ENCODE measurements around the gene DPP9. TPM values are rescaled to one million over a fixed set of nuclear protein-coding genes. Genes with fewer than 3 reads are reported as not detected.

Gene DPP9
- 53.8 TPM for total RNA-seq

DNA sequence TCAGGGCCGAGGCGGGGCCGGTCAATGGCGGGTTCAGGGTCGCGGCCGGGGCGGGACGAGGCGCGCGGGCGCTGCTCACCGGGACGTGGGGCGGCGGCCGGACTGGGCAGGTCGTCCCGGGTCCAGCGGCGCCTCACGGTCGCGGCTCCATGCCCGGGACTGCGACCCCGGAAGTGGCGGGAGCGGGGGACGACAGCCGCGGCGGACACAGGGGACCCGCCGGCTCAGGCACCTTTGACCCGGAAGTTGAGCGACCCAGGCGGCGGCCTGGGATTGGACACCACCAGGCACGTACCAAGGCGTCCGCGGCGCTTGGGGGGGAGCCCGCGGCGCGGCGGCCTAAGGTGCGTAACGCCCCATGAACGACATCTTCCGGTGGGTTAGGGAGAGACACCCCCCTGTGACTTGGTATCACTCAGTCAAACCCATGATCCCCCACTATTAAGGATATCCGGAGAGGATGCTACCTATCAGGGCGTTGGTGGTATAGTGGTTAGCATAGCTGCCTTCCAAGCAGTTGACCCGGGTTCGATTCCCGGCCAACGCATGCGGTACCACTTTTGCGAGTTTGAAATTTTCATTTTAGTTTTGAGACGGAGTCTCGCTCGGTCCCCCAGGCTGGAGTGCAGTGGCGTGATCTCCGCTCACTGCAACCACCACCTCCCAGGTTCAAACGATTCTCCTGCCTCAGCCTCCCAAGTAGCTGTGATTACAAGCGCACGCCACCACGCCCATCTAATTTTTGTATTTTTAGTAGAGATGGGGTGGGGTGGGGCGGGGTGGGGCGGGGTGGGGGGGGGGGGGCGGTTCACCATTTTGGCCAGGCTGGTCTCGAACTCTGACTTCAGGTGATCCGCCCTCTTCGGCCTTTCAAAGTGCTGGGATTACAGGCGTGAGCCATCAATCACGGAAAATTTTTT lies at the start of gene DPP9:
Gene DPP9 (minus strand): TSS at position 248 of the 920 bp plus-strand sequence. CDS start 3,936 bp downstream, outside the sequence.
- intact Hi-C loops (cut with DNase I): no loop called here
- Histone ChIP-seq H3K4me3 (peak within 1 kb of the TSS; percentile 82 to 90), H3K9me3 (no peaks in the 10 kb centered on the region), H3K4me1 (peaks cover 26% of the 10 kb centered on the region), H3K36me3 (peaks cover 0 to 13% of the 10 kb centered on the region in 2 donors), H3K27me3 (no peaks in the 10 kb centered on the region), H3K27ac (peak within 1 kb of the TSS; percentile 96)
- DNase-seq (ENCODE audit: extremely low spot score in 2 of 2): peak in 1 of 2 donors; percentile 99
- TF ChIP-seq, protein P1, sequence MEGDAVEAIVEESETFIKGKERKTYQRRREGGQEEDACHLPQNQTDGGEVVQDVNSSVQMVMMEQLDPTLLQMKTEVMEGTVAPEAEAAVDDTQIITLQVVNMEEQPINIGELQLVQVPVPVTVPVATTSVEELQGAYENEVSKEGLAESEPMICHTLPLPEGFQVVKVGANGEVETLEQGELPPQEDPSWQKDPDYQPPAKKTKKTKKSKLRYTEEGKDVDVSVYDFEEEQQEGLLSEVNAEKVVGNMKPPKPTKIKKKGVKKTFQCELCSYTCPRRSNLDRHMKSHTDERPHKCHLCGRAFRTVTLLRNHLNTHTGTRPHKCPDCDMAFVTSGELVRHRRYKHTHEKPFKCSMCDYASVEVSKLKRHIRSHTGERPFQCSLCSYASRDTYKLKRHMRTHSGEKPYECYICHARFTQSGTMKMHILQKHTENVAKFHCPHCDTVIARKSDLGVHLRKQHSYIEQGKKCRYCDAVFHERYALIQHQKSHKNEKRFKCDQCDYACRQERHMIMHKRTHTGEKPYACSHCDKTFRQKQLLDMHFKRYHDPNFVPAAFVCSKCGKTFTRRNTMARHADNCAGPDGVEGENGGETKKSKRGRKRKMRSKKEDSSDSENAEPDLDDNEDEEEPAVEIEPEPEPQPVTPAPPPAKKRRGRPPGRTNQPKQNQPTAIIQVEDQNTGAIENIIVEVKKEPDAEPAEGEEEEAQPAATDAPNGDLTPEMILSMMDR (IDR thresholded peaks at IDR 0.05): peak in 2 of 3 experiments; percentile 2 to 46
- TF ChIP-seq POLR2AphosphoS5 (IDR thresholded peaks at IDR 0.05; ENCODE audit: insufficient read depth in 1 of 2, low read depth in 1 of 2) (peak; percentile 87 to 96), POLR2A (IDR thresholded peaks at IDR 0.05) (peak in 1 of 2 donors; percentile 51)

DNA sequence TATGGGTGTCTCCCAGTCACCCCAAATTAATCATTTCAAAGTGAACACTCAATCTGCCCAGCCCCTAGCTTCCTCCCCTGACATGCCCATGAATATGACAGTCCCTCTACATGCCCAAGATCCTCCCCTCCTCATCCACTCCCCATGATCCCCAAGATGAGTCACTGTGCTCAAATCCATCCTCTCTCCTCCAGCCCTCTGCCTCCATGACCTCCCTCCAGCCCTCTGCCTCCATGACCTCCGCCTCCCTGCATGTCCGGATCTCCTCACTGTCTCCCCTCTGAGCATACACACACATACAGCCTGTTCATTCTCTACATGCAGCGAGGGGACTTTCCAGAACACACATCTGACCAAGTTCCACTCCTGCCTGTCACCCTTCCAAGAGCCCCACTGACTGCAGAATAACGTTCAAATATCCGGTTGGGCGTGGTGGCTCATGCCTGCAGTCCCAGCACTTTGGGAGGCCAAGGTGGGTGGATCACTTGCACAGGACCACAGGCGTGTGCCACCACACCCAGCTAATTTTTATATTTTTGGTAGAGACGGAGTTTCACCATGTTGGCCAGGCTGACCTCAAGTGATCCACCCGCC lies 49.5 kb upstream of the DPP9 start:
- Histone ChIP-seq H3K4me3 (no peak overlapping the region), H3K36me3 (no peaks in the 10 kb centered on the region), H3K27me3 (no peaks in the 10 kb centered on the region), H3K9me3 (no peaks in the 10 kb centered on the region), H3K4me1 (no peaks in the 10 kb centered on the region), H3K27ac (no peak overlapping the region)
- no peak for DNase-seq (ENCODE audit: extremely low spot score in 2 of 2)
- intact Hi-C loops (cut with DNase I): no loop called here
- TF ChIP-seq, protein P1 (IDR thresholded peaks at IDR 0.05): no peak
- TF ChIP-seq POLR2A (IDR thresholded peaks at IDR 0.05) (no peak), POLR2AphosphoS5 (IDR thresholded peaks at IDR 0.05; ENCODE audit: insufficient read depth in 1 of 2, low read depth in 1 of 2) (no peak)

DNA sequence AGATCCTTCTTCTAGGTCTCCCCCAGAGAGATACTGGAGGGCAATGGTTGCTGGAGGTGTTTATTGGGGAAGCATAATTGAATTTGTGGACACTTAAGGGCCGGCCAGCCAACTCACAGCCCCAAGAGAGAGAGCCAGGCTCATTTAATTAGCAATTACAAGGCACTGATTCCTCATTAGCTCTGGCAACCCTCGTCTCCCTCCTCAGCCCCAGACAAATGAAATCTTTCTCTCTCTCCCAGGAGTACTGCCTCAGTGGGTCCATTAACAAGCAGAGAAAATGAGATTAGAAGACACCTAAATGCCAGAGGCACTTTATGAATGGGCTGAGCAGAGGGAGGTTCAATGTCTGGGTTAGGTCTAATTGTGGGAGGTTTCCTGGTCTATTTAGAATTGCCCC lies 48.9 kb upstream of the DPP9 start:
- H3K36me3 ChIP-seq: no peaks in the 10 kb centered on the region
- intact Hi-C loops (cut with DNase I): no loop called here
- no peak overlapping the region for H3K4me3 ChIP-seq
- H3K9me3 ChIP-seq: no peaks in the 10 kb centered on the region
- DNase-seq (ENCODE audit: extremely low spot score in 2 of 2): no peak
- TF ChIP-seq POLR2AphosphoS5 (IDR thresholded peaks at IDR 0.05; ENCODE audit: insufficient read depth in 1 of 2, low read depth in 1 of 2) (no peak), POLR2A (IDR thresholded peaks at IDR 0.05) (no peak)
- TF ChIP-seq, protein P1 (IDR thresholded peaks at IDR 0.05): no peak
- H3K27me3 ChIP-seq: no peaks in the 10 kb centered on the region
- H3K27ac ChIP-seq: no peak overlapping the region
- H3K4me1 ChIP-seq: no peaks in the 10 kb centered on the region

- no peak for DNase-seq (ENCODE audit: extremely low spot score in 2 of 2)
- intact Hi-C loops (cut with DNase I): no loop called here
- no peak overlapping the region for H3K4me3 ChIP-seq
- no peaks in the 10 kb centered on the region for H3K36me3 ChIP-seq
- H3K4me1 ChIP-seq: no peaks in the 10 kb centered on the region
- H3K9me3 ChIP-seq: no peaks in the 10 kb centered on the region
- H3K27ac ChIP-seq: no peak overlapping the region
- TF ChIP-seq, protein P1 (IDR thresholded peaks at IDR 0.05): no peak
- TF ChIP-seq POLR2AphosphoS5 (IDR thresholded peaks at IDR 0.05; ENCODE audit: insufficient read depth in 1 of 2, low read depth in 1 of 2): peak; percentile 50 to 62
- no peak for TF ChIP-seq POLR2A (IDR thresholded peaks at IDR 0.05)
- H3K27me3 ChIP-seq: no peaks in the 10 kb centered on the region
These were observed 45.5 kb upstream of the DPP9 start for GRCh38 chr19:4768934-4769777.
